ENCODE results near the gene CAMK2A.

DNA sequence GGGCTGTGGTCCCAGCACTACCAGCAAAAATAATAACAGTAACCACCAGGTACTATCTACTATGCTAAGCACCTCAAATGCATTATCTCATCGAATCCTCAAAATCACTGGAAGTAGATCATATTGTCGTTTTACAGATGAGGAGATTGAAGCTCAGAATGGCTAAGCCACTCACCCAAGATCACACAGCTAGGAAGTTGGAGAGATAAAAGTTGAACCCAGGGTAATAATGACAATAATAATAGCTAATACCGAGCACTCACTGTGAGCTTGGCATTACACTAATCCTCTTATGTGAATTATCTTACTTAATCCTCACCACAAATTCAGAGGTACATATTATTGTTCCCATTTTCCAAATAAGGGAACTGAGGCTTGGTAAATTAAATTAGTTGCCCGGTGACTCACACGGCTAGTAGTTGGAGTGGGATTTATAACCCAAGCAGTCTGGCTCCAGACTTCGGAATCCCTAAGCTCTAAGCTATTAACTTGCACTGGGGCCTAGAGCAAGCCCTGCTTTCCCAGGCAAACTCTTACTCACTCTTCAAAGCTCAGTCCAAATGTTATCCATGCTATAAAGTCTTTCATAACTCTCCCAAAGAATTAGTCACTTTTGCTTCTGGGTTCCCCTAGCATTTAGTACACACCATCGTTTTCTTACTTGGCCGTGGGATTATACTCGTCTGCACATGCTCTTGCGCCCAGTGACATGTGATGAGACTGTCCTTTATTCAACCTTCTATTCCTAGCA is 9.3 kb upstream of the CAMK2A start:
- TF ChIP-seq POLR2A (IDR thresholded peaks at IDR 0.05; ENCODE audit: low read depth, low read length) (no peak), RFX5 (IDR thresholded peaks at IDR 0.05; ENCODE audit: low read depth, low read length) (no peak), FOS (IDR thresholded peaks at IDR 0.05; ENCODE audit: low read depth, low read length) (peak; percentile 84), SMC3 (IDR thresholded peaks at IDR 0.05; ENCODE audit: low read depth, low read length) (0 out of 2 replicates have a peak, but pooled peaks have one; percentile 28), RAD21 (IDR thresholded peaks at IDR 0.05; ENCODE audit: low read length) (no peak), MAFK (IDR thresholded peaks at IDR 0.05; ENCODE audit: low read depth, low read length) (no peak), MAZ (IDR thresholded peaks at IDR 0.05; ENCODE audit: borderline replicate concordance, low read depth, low read length) (no peak), CEBPB (IDR thresholded peaks at IDR 0.05; ENCODE audit: low read depth, low read length) (peak; percentile 90), RCOR1 (IDR thresholded peaks at IDR 0.05; ENCODE audit: insufficient replicate concordance, low read length) (peak; percentile 58), MXI1 (IDR thresholded peaks at IDR 0.05; ENCODE audit: borderline replicate concordance, low read depth, low read length) (0 out of 2 replicates have a peak, but pooled peaks have one; percentile 25), BHLHE40 (IDR thresholded peaks at IDR 0.05; ENCODE audit: low read depth, low read length) (peak; percentile 72)
- TF ChIP-seq, protein P1, sequence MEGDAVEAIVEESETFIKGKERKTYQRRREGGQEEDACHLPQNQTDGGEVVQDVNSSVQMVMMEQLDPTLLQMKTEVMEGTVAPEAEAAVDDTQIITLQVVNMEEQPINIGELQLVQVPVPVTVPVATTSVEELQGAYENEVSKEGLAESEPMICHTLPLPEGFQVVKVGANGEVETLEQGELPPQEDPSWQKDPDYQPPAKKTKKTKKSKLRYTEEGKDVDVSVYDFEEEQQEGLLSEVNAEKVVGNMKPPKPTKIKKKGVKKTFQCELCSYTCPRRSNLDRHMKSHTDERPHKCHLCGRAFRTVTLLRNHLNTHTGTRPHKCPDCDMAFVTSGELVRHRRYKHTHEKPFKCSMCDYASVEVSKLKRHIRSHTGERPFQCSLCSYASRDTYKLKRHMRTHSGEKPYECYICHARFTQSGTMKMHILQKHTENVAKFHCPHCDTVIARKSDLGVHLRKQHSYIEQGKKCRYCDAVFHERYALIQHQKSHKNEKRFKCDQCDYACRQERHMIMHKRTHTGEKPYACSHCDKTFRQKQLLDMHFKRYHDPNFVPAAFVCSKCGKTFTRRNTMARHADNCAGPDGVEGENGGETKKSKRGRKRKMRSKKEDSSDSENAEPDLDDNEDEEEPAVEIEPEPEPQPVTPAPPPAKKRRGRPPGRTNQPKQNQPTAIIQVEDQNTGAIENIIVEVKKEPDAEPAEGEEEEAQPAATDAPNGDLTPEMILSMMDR (conservative IDR thresholded peaks at IDR 0.05; ENCODE audit: low read depth, low read length): no peak
- TF ChIP-seq, protein P2, sequence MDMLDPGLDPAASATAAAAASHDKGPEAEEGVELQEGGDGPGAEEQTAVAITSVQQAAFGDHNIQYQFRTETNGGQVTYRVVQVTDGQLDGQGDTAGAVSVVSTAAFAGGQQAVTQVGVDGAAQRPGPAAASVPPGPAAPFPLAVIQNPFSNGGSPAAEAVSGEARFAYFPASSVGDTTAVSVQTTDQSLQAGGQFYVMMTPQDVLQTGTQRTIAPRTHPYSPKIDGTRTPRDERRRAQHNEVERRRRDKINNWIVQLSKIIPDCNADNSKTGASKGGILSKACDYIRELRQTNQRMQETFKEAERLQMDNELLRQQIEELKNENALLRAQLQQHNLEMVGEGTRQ (IDR thresholded peaks at IDR 0.05; ENCODE audit: low read depth, low read length): peak; percentile 65; the same call in 1 of the 2 replicates
- TF ChIP-seq, protein P3, sequence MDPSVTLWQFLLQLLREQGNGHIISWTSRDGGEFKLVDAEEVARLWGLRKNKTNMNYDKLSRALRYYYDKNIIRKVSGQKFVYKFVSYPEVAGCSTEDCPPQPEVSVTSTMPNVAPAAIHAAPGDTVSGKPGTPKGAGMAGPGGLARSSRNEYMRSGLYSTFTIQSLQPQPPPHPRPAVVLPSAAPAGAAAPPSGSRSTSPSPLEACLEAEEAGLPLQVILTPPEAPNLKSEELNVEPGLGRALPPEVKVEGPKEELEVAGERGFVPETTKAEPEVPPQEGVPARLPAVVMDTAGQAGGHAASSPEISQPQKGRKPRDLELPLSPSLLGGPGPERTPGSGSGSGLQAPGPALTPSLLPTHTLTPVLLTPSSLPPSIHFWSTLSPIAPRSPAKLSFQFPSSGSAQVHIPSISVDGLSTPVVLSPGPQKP (IDR thresholded peaks at IDR 0.05; ENCODE audit: borderline replicate concordance, low read depth, low read length): no peak

Measured in IMR-90 (cell line).